Parathyroid adenoma (tissue), 2 donors: ENCODE data around the gene USP24.

Source experiments
- H2AFZ ChIP-seq: fragments of 300-600 bp; sonication (generic); one replicate; pipeline ENCODE4 v1.7.0; 2017; ENCODE audit warnings: antibody characterized with exemption, mild to moderate bottlenecking
- H3K27ac ChIP-seq: fragments of 300-600 bp; sonication (generic); one replicate; pipeline ENCODE4 v1.7.0; 2017
- H3K27me3 ChIP-seq: fragments of 300-600 bp; sonication (generic); one replicate; pipeline ENCODE4 v1.7.0; 2017; ENCODE audit warnings: low read length; ENCODE audit not compliant: control insufficient read depth, insufficient read depth
- H3K36me3 ChIP-seq: fragments of 300-600 bp; sonication (generic); one replicate; pipeline ENCODE4 v1.7.0; 2017; ENCODE audit warnings: low read length; ENCODE audit not compliant: control insufficient read depth, insufficient read depth
- H3K4me1 ChIP-seq: fragments of 300-600 bp; sonication (generic); one replicate; pipeline ENCODE4 v1.7.0; 2017; ENCODE audit warnings: control low read depth
- H3K4me2 ChIP-seq: fragments of 300-600 bp; sonication (generic); one replicate; pipeline ENCODE4 v1.7.0; 2017; ENCODE audit warnings: low read length
- H3K4me3 ChIP-seq: fragments of 300-600 bp; sonication (generic); one replicate; pipeline ENCODE4 v1.7.0; 2017; ENCODE audit warnings: low read depth, low read length
- H3K79me2 ChIP-seq: fragments of 300-600 bp; sonication (generic); one replicate; pipeline ENCODE4 v1.7.0; 2017; ENCODE audit warnings: control low read depth
- H3K9ac ChIP-seq: fragments of 300-600 bp; sonication (generic); one replicate; pipeline ENCODE4 v1.7.0; 2017; ENCODE audit warnings: mild to moderate bottlenecking
- H3K9me3 ChIP-seq: fragments of 300-600 bp; sonication (generic); one replicate; pipeline ENCODE4 v1.7.0; 2017; ENCODE audit warnings: low read length; ENCODE audit not compliant: control insufficient read depth
- CTCF ChIP-seq: fragments of 300-600 bp; sonication (generic); IDR thresholded peaks from one replicate; pipeline ENCODE4 v1.7.0; 2017; ENCODE audit warnings: antibody characterized with exemption, mild to moderate bottlenecking
- donor health status: primary hyperparathyroidism.

USP24 gene

GRCh38 chr1:55041613-55042012, 173.6 kb downstream of the USP24 start:
- no peak for TF ChIP-seq CTCF
- H3K9me3 ChIP-seq: no peaks in the 10 kb centered on the region

GRCh38 chr1:55040933-55041494, 174.2 kb downstream of the USP24 start:
- Histone ChIP-seq H3K9ac (no peak overlapping the region), H3K27ac (no peak overlapping the region), H3K4me3 (no peak overlapping the region), H3K79me2 (no peaks in the 10 kb centered on the region), H3K27me3 (no peaks in the 10 kb centered on the region), H3K4me1 (no peaks in the 10 kb centered on the region), H3K4me2 (no peak overlapping the region), H2AFZ (no peak overlapping the region), H3K9me3 (no peaks in the 10 kb centered on the region), H3K36me3 (no peaks in the 10 kb centered on the region)
- TF ChIP-seq CTCF: no peak

More at GRCh38 chr1:55041613-55042012, 173.6 kb downstream of the USP24 start:
- H3K4me2 ChIP-seq: no peak overlapping the region
- no peaks in the 10 kb centered on the region for H3K79me2 ChIP-seq
- no peak overlapping the region for H3K27ac ChIP-seq
- no peaks in the 10 kb centered on the region for H3K27me3 ChIP-seq
- no peak overlapping the region for H2AFZ ChIP-seq
- H3K36me3 ChIP-seq: no peaks in the 10 kb centered on the region
- H3K4me3 ChIP-seq: no peak overlapping the region
- H3K4me1 ChIP-seq: no peaks in the 10 kb centered on the region
- no peak overlapping the region for H3K9ac ChIP-seq

DNA sequence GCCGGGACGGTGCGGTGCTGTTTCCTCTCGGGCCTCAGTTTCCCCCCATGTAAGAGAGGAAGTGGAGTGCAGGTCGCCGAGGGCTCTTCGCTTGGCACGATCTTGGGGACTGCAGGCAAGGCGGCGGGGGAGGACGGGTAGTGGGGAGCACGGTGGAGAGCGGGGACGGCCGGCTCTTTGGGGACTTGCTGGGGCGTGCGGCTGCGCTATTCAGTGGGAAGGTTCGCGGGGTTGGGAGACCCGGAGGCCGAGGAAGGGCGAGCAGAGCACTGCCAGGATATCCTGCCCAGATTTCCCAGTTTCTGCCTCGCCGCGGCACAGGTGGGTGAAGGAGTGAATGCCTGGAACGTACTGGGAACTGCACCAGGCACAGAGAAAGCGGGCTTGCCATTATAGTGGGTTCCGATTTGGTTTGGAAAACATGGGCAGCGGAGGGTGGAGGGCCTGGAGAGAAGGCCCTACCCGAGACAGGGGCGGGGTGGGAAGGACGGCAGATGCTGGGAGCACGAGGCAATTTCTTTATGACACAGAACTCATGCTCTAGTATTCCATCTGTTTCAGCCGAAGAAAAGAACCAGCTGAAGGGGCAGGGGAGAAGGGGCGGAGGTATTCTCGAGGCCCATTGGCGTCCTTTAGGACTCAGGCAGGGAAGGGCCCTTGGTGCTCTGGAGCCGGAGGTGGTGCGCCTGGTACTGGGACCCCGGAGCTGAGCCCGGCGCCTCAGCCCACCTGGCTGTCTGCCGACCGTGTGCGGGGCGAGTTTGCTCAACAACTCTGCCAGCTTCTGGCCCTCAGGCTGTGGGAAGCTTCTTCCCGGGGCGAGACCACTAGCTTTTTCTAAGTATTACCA, 174.9 kb downstream of the USP24 start:
- Histone ChIP-seq H3K4me1 (no peaks in the 10 kb centered on the region), H3K27ac (no peak overlapping the region), H3K9ac (no peak overlapping the region), H3K4me2 (peak overlapping the region; percentile 27), H3K79me2 (no peaks in the 10 kb centered on the region), H2AFZ (no peak overlapping the region), H3K27me3 (no peaks in the 10 kb centered on the region), H3K4me3 (no peak overlapping the region), H3K9me3 (no peaks in the 10 kb centered on the region), H3K36me3 (no peaks in the 10 kb centered on the region)
- TF ChIP-seq CTCF: no peak

DNA sequence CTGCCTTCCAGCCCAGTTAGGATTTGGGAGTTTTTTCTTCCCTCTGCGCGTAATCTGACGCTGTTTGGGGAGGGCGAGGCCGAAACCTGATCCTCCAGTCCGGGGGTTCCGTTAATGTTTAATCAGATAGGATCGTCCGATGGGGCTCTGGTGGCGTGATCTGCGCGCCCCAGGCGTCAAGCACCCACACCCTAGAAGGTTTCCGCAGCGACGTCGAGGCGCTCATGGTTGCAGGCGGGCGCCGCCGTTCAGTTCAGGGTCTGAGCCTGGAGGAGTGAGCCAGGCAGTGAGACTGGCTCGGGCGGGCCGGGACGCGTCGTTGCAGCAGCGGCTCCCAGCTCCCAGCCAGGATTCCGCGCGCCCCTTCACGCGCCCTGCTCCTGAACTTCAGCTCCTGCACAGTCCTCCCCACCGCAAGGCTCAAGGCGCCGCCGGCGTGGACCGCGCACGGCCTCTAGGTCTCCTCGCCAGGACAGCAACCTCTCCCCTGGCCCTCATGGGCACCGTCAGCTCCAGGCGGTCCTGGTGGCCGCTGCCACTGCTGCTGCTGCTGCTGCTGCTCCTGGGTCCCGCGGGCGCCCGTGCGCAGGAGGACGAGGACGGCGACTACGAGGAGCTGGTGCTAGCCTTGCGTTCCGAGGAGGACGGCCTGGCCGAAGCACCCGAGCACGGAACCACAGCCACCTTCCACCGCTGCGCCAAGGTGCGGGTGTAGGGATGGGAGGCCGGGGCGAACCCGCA, 175.7 kb downstream of the USP24 start, which contains the start of gene PCSK9:
Gene PCSK9, plus strand, starts transcription at position 207 of the 741 bp plus-strand sequence. Its CDS starts 290 bp downstream, at position 497.
- H3K27me3 ChIP-seq: no peaks in the 10 kb centered on the region
- H3K4me3 ChIP-seq: no peak within 1 kb of the TSS

More for the DNA sequence above, 175.7 kb downstream of the USP24 start, which contains the start of gene PCSK9:
- Histone ChIP-seq H3K4me2 (peak within 1 kb of the TSS; percentile 27), H3K9ac (no peak within 1 kb of the TSS), H3K4me1 (no peaks in the 10 kb centered on the region), H3K9me3 (no peaks in the 10 kb centered on the region), H3K27ac (no peak within 1 kb of the TSS), H2AFZ (no peak within 1 kb of the TSS), H3K79me2 (no peaks in the 10 kb centered on the region), H3K36me3 (no peaks in the 10 kb centered on the region)
- TF ChIP-seq CTCF: no peak
